Smooth muscle cell of the umbilical artery (primary cell): Measurements from ENCODE around the gene GLA. TPM values are rescaled to one million over a fixed set of nuclear protein-coding genes. Genes with fewer than 3 reads are reported as not detected.

Experiments
- total RNA-seq: library from RNA; depleted of rRNA; stranded (reverse); fragments of >200 nt; gene quantifications from 2 replicates; pipeline ENCODE4 v1.2.3, GENCODE V29; 2014

The GLA gene
- 28.8 and 97.4 TPM in 2 replicates for total RNA-seq

DNA sequence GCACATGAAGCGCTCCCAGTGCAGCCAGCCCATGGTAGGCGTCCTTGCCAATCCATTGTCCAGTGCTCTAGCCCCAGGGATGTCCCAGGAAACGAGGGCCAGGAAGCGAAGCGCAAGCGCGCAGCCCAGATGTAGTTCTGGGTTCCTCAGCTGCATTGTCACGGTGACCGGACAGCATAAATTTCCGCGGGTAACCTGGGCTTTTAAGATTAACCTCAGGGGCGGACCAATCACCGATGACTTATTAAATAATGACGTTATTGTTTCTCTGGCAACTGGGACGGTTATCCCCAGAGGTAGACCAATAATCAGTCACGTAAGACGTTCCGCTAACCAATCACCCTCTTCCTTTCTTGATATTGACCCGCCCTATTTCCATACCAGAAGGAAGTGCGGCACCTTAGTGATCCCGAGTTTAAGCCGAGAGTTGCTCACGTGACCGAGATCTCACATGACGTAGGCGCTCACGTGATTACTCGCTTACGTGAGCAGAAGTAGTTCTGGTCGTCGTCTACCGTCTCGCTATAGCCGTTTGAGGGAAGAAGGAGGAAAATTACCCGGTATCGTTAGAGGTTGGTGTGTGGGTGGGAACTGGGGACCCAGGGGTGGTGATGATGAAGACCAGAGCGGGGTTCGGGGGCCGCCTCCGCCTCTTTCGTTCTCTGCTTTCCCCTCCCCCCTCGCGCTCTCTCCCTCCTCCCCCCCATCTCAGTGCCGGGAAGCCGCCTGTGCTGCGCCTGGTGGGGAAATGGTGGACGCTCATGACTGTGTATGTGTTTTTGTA is at the start of gene GLA, which contains the start of gene HNRNPH2:
Gene GLA, minus strand, starts transcription at position 178 of the 784 bp plus-strand sequence. Its CDS starts 22 bp downstream, at position 156.
Gene HNRNPH2, plus strand, starts transcription at position 475 of the 784 bp plus-strand sequence. CDS start 3,767 bp downstream, outside the sequence.

DNA sequence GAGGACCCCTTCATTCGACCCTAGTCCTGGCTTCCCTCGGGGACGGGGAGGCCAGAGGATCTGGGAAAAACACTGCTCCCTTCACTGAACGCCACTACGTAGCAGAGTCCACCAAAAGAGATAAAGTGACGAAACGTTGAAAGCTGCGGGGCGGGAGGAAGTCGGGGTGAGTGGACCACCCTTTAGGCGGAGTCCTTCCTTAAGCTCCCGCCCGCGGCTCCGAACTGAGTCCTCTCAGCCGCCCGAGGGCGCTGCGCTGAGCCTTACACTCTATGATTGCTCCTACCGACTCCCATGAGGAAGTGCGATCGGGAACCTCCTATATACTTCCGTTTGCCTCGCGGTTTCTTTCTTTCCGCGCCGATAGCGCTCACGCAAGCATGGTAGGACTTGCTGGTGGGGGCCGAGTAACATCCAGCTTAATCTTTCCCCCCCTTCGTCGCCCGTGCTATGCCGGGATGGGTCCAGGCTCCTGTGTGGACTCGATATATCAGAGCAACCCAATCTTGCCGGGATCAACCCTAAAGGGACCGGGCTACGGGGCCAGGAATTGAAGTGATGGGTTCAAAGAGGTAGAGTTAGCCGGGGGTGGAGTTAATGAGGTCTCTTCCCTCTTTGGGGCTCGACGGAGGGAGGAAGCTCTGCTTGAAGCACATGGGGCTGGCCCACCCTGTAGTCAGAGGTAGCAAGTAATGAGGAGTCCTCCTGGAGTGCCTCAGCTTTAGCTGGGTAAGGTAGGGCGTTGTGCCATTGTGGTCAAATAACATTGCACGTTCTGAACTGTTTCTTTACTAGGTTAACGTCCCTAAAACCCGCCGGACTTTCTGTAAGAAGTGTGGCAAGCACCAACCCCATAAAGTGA is 16.8 kb downstream of the GLA start, which contains the start of gene RPL36A:
Gene RPL36A, plus strand, starts transcription at position 348 of the 862 bp plus-strand sequence. Its CDS starts 33 bp downstream, at position 381.

DNA sequence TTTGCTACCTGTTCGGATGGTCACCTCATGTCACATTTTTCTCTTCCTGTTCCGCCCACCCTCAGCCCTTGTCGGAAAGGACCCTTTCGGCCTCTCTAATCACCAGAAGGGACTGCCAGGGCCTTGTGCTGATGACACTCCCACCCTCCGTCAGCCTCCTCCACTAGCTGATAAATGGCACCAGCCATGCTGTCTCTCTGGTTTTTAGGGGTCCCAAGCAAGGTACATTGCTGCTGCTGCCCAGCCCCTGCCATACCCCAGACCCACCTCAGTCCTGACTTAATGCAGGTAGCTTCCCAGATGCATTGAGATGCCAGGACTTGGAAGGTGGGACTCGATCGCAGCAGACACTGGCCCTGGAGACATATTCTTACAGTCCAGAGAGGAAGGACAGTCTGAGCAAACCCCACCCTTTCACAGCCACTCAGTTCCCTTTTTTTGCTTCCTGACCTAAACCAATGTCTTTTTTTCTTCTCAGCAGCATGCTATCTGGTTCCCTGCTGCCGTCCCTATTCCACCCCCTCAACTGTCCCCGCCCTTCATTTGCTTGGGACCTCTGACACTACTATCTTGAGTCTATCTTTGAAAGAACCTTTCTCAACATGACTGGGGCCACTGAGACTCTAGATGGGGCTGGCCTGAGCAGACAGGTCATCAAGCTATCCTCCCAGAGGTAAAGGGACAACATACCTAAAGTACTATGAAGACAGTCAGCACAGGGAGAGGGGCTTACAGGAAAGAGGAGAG is 21.8 kb downstream of the GLA start, which contains the start of gene BTK:
Gene BTK, minus strand, starts transcription at position 397 of the 747 bp plus-strand sequence. CDS start 10,907 bp downstream, outside the sequence.

DNA sequence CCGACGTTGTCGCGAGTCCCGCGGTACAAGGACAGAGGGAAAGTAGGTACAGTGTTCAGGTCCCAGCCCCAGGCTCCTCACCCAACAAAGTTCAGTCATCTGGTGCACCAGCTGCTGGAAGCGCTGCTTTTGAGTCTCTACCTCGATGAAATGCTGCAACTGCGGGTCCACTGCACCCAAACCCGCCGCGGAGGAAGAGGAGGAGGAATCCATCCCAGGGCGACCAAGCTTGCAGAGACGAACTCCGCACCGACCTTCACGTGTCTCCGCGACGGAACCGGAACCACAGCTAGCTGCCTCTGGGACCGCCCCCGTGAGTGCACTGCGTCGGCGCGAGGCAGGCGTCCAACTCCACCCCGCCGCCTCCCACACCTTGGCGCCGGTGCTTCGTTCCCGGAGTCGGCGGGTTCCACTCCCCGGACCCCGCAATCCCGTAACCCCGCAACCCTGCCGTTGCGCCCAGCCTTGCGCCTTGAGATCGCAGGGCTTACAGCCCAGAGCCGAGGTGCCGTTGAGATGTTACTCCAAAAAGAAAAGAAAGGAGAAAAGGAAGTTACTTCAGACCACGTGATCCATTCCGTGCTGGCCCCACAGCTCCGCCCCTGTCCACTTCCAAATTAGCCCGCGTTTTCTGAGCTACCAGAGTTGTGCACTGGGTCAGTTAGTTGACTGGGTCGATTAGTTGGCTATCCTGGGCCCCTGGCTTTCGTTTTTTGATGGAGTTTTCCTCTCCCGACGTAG is 59.1 kb downstream of the GLA start, which contains the start of gene TIMM8A:
Gene TIMM8A, minus strand, starts transcription at position 291 of the 741 bp plus-strand sequence. Its CDS starts 78 bp downstream, at position 213.

Other genes starting within 250 kb of the GLA start
- 2.4 and 2.6 TPM in 2 replicates for gene DRP2, start 188.1 kb downstream of the GLA start, total RNA-seq
- 0.59 and 0.65 TPM in 2 replicates for gene TAF7L, start 116.6 kb downstream of the GLA start, total RNA-seq
- gene TIMM8A, start 59.2 kb downstream of the GLA start, total RNA-seq: 4.2 and 6.9 TPM in 2 replicates
- gene BTK, start 21.7 kb downstream of the GLA start, total RNA-seq: not detected in 2 replicates
- gene RPL36A, start 16.9 kb downstream of the GLA start, total RNA-seq: 617 and 649 TPM in 2 replicates
- gene HNRNPH2, start 297 bp upstream of the GLA start, total RNA-seq: 64.2 and 69.8 TPM in 2 replicates
- 8.3 and 10.5 TPM in 2 replicates for gene ARMCX4, start 77.5 kb upstream of the GLA start, total RNA-seq
- 32.0 and 46.3 TPM in 2 replicates for gene ARMCX1, start 142.6 kb upstream of the GLA start, total RNA-seq
- 29.0 and 35.9 TPM in 2 replicates for gene ARMCX6, start 210.1 kb upstream of the GLA start, total RNA-seq
- 111 and 147 TPM in 2 replicates for gene ARMCX3, start 215.2 kb upstream of the GLA start, total RNA-seq